Measurements from ENCODE around the gene HCFC1R1.

Gene HCFC1R1

GRCh38 chr16:3023669-3024478, at the start of gene HCFC1R1, which contains the start of gene THOC6 (continued):
- TF ChIP-seq ZNF239 (tag by site-specific recombination; IDR thresholded peaks at IDR 0.05) = peak; percentile 10; the same call in 1 of the 2 replicates
- TF ChIP-seq HOXA7 (CRISPR knock-in tag; IDR thresholded peaks at IDR 0.05; ENCODE audit: borderline replicate concordance) = no peak
- TF ChIP-seq ZNF610 (tag by site-specific recombination; IDR thresholded peaks at IDR 0.05; ENCODE audit: borderline replicate concordance) = peak; percentile 96
- TF ChIP-seq ZNF571 (tag by site-specific recombination; IDR thresholded peaks at IDR 0.05) = no peak
- no peak for TF ChIP-seq ZNF530 (tag by site-specific recombination; IDR thresholded peaks at IDR 0.05; ENCODE audit: low read depth)
- no peak for TF ChIP-seq ZNF248 (tag by site-specific recombination; IDR thresholded peaks at IDR 0.05)
- no peak for TF ChIP-seq ZNF621 (tag by site-specific recombination; IDR thresholded peaks at IDR 0.05)
- TF ChIP-seq EGR2 (tag by site-specific recombination; IDR thresholded peaks at IDR 0.05; ENCODE audit: low read depth) = no peak
- TF ChIP-seq ZNF202 (tag by site-specific recombination; IDR thresholded peaks at IDR 0.05; ENCODE audit: borderline replicate concordance) = no peak
- TF ChIP-seq ATF2 (tag by site-specific recombination; IDR thresholded peaks at IDR 0.05; ENCODE audit: low read depth) = no peak
- TF ChIP-seq ZNF777 (tag by site-specific recombination; IDR thresholded peaks at IDR 0.05; ENCODE audit: borderline replicate concordance) = no peak
- TF ChIP-seq KLF10 (tag by site-specific recombination; IDR thresholded peaks at IDR 0.05) = peak; percentile 73; the same call in 1 of the 2 replicates
- TF ChIP-seq ZNF335 (tag by site-specific recombination; conservative IDR thresholded peaks at IDR 0.05) = peak; percentile 97
- TF ChIP-seq ZNF274 (IDR thresholded peaks at IDR 0.05; ENCODE audit: low read length) = no peak
- TF ChIP-seq ZNF274 (tag by site-specific recombination; IDR thresholded peaks at IDR 0.05; ENCODE audit: borderline replicate concordance) = no peak
- TF ChIP-seq ZBTB48 (tag by site-specific recombination; IDR thresholded peaks at IDR 0.05) = no peak
- TF ChIP-seq ZXDB (tag by site-specific recombination; IDR thresholded peaks at IDR 0.05) = peak; percentile 94
- TF ChIP-seq CTCF (tag by site-specific recombination; IDR thresholded peaks at IDR 0.05) = no peak; the same call in 1 of the 2 replicates
- TF ChIP-seq ZNF768 (tag by site-specific recombination; IDR thresholded peaks at IDR 0.05) = no peak
- TF ChIP-seq ZNF549 (tag by site-specific recombination; IDR thresholded peaks at IDR 0.05) = no peak
- TF ChIP-seq ZNF518A (tag by site-specific recombination; conservative IDR thresholded peaks at IDR 0.05; ENCODE audit: low read depth) = no peak
- TF ChIP-seq ZNF433 (tag by site-specific recombination; IDR thresholded peaks at IDR 0.05; ENCODE audit: low read depth) = no peak
- TF ChIP-seq ZNF488 (tag by site-specific recombination; IDR thresholded peaks at IDR 0.05) = no peak
- TF ChIP-seq ZBTB21 (tag by site-specific recombination; IDR thresholded peaks at IDR 0.05) = peak; percentile 12; the same call in 1 of the 2 replicates
- 0 out of 2 replicates have a peak, but pooled peaks have one; percentile 61 for TF ChIP-seq AEBP2 (tag by site-specific recombination; IDR thresholded peaks at IDR 0.05; ENCODE audit: borderline replicate concordance)
- TF ChIP-seq HIC1 (tag by site-specific recombination; IDR thresholded peaks at IDR 0.05) = peak; percentile 65
- TF ChIP-seq ZNF114 (tag by site-specific recombination; IDR thresholded peaks at IDR 0.05) = no peak

All from HEK293 (cell line).